HG02938 (cell line): ENCODE measurements around the gene TNFAIP2.

Experiments
- ATAC-seq: cut with Tn5 transposase; IDR thresholded peaks from one replicate; pipeline ENCODE4 v1.9.1; 2021; ENCODE audit warnings: mild to moderate bottlenecking, moderate library complexity; ENCODE audit not compliant: unreplicated experiment

Gene TNFAIP2

GRCh38 chr14:103133210-103134140 is 10.2 kb downstream of the TNFAIP2 start:
- ATAC-seq, result no peak

- ATAC-seq, result no peak
Observed at GRCh38 chr14:103134405-103134804, 11.1 kb downstream of the TNFAIP2 start.

- no peak for ATAC-seq
Observed at GRCh38 chr14:103134919-103135318, 11.7 kb downstream of the TNFAIP2 start.

GRCh38 chr14:103135333-103136260 is 12.3 kb downstream of the TNFAIP2 start:
- ATAC-seq, result no peak

GRCh38 chr14:103136388-103137271 is 13.4 kb downstream of the TNFAIP2 start:
- no peak for ATAC-seq

GRCh38 chr14:103137689-103138300 is 14.5 kb downstream of the TNFAIP2 start:
- ATAC-seq, result no peak

GRCh38 chr14:103138301-103139131 is 15.3 kb downstream of the TNFAIP2 start:
- ATAC-seq, result no peak

GRCh38 chr14:103139132-103140025 is 16.1 kb downstream of the TNFAIP2 start:
- no peak for ATAC-seq

GRCh38 chr14:103140316-103141109 is 17.3 kb downstream of the TNFAIP2 start:
- no peak for ATAC-seq

GRCh38 chr14:103141117-103141796 is 18.0 kb downstream of the TNFAIP2 start:
- ATAC-seq, result no peak

GRCh38 chr14:103142026-103142425 is 18.8 kb downstream of the TNFAIP2 start:
- no peak for ATAC-seq

- no peak for ATAC-seq
Observed at GRCh38 chr14:103142721-103143302, 19.6 kb downstream of the TNFAIP2 start.

GRCh38 chr14:103143506-103143905 is 20.2 kb downstream of the TNFAIP2 start:
- no peak for ATAC-seq

- no peak for ATAC-seq
Observed at GRCh38 chr14:103144085-103144484, 20.8 kb downstream of the TNFAIP2 start.

GRCh38 chr14:103146141-103146709 is 23.0 kb downstream of the TNFAIP2 start:
- ATAC-seq, result no peak
